Neural progenitor cell (in vitro differentiated cells): ENCODE data around the gene XPO5. TPM values are rescaled to one million over a fixed set of nuclear protein-coding genes. Genes with fewer than 3 reads are reported as not detected.

Experiments
- DNase-seq: peaks from one replicate; pipeline ENCODE4 v3.0.0-alpha.2; 2016; ENCODE audit warnings: low spot score
- H2AFZ ChIP-seq: fragments of 200-600 bp; sonication (generic); replicated peaks from 2 replicates; pipeline ENCODE4 v1.6.1; 2016; ENCODE audit warnings: antibody characterized with exemption
- H3F3A ChIP-seq: fragments of 200-600 bp; sonication (generic); 2 replicates; pipeline ENCODE4 v1.6.1; 2016; ENCODE audit warnings: antibody characterized with exemption, low read depth
- H3K27ac ChIP-seq: fragments of 200-600 bp; sonication (generic); 2 replicates; pipeline ENCODE4 v1.5.1; 2016; ENCODE audit warnings: mild to moderate bottlenecking
- H3K27me3 ChIP-seq: fragments of 200-600 bp; sonication (generic); 2 replicates; pipeline ENCODE4 v1.6.1; 2016; ENCODE audit warnings: mild to moderate bottlenecking, moderate library complexity
- H3K36me3 ChIP-seq: fragments of 200-600 bp; sonication (generic); 2 replicates; pipeline ENCODE4 v1.5.1; 2016
- H3K4me1 ChIP-seq: fragments of 200-600 bp; sonication (generic); 2 replicates; pipeline ENCODE4 v1.6.1; 2016; ENCODE audit warnings: mixed run types
- H3K4me2 ChIP-seq: fragments of 200-600 bp; sonication (generic); 2 replicates; pipeline ENCODE4 v1.6.1; 2016
- H3K4me3 ChIP-seq: fragments of 200-600 bp; sonication (generic); 2 replicates; pipeline ENCODE4 v1.5.1; 2016
- H3K79me2 ChIP-seq: fragments of 200-600 bp; sonication (generic); 2 replicates; pipeline ENCODE4 v1.6.1; 2016; ENCODE audit warnings: low read depth
- H3K9ac ChIP-seq: fragments of 200-600 bp; sonication (generic); 2 replicates; pipeline ENCODE4 v1.6.1; 2016
- H3K9me3 ChIP-seq: fragments of 200-600 bp; sonication (generic); 2 replicates; pipeline ENCODE4 v1.5.1; 2016; ENCODE audit warnings: low read depth
- H4K20me1 ChIP-seq: fragments of 200-600 bp; sonication (generic); 2 replicates; pipeline ENCODE4 v1.6.1; 2016; ENCODE audit warnings: low read depth
- H3K27ac Mint-ChIP-seq: 3 replicates; pipeline ENCODE4 v1.8.0; 2021; ENCODE audit warnings: mixed read lengths
- H3K27me3 Mint-ChIP-seq: 2 replicates; pipeline ENCODE4 v1.8.0; 2022; ENCODE audit warnings: low read depth, mild to moderate bottlenecking, inconsistent platforms, moderate library complexity, mixed read lengths; ENCODE audit not compliant: insufficient read depth
- H3K36me3 Mint-ChIP-seq: 3 replicates; pipeline ENCODE4 v1.8.0; 2021; ENCODE audit warnings: mixed read lengths
- H3K4me1 Mint-ChIP-seq: 3 replicates; pipeline ENCODE4 v1.8.0; 2021; ENCODE audit warnings: mixed read lengths
- H3K4me3 Mint-ChIP-seq: 3 replicates; pipeline ENCODE4 v1.8.0; 2021; ENCODE audit warnings: mild to moderate bottlenecking, moderate library complexity, mixed read lengths
- H3K9me3 Mint-ChIP-seq: 3 replicates; pipeline ENCODE4 v1.8.0; 2020; ENCODE audit warnings: mixed read lengths
- CTCF ChIP-seq: fragments of 200-600 bp; sonication (generic); IDR thresholded peaks from 2 replicates; pipeline ENCODE4 v1.5.1; 2017; ENCODE audit warnings: antibody characterized with exemption, mild to moderate bottlenecking
- EZH2 ChIP-seq: fragments of 200-600 bp; sonication (generic); IDR thresholded peaks from 2 replicates; pipeline ENCODE4 v1.6.1; 2017; ENCODE audit warnings: antibody characterized with exemption, mild to moderate bottlenecking, moderate library complexity
- EZH2phosphoT487 ChIP-seq: fragments of 200-600 bp; sonication (generic); IDR thresholded peaks from 2 replicates; pipeline ENCODE4 v1.6.1; 2017; ENCODE audit warnings: antibody characterized with exemption
- total RNA-seq: library from RNA; depleted of rRNA; stranded (reverse); fragments of >200 nt; gene quantifications from 2 replicates; pipeline ENCODE4 v1.2.3, GENCODE V29; 2015; ENCODE audit warnings: low replicate concordance

The XPO5 gene
- total RNA-seq, 1 donor from 2014 or later: 65.0 TPM

GRCh38 chr6:43547222-43547621 lies 28.6 kb downstream of the XPO5 start:
- no peaks in the 10 kb centered on the region for H3K27me3 ChIP-seq
- H2AFZ ChIP-seq: no peak overlapping the region
- DNase-seq: no peak
- H3K27ac Mint-ChIP-seq: no peak overlapping the region
- no peak overlapping the region for H3K4me2 ChIP-seq
- no peak overlapping the region for H3K4me3 ChIP-seq
- H3K9me3 ChIP-seq: no peaks in the 10 kb centered on the region
- TF ChIP-seq CTCF (no peak), EZH2 (no peak), EZH2phosphoT487 (no peak)
- peaks cover 28% of the 10 kb centered on the region for H3K36me3 Mint-ChIP-seq
- no peak overlapping the region for H3K9ac ChIP-seq
- no peaks in the 10 kb centered on the region for H3K27me3 Mint-ChIP-seq
- H4K20me1 ChIP-seq: no peaks in the 10 kb centered on the region
- no peaks in the 10 kb centered on the region for H3K79me2 ChIP-seq
- no peaks in the 10 kb centered on the region for H3F3A ChIP-seq
- peaks cover 48% of the 10 kb centered on the region for H3K36me3 ChIP-seq
- no peak overlapping the region for H3K4me3 Mint-ChIP-seq
- H3K4me1 ChIP-seq: no peaks in the 10 kb centered on the region
- H3K4me1 Mint-ChIP-seq: no peaks in the 10 kb centered on the region
- H3K9me3 Mint-ChIP-seq: no peaks in the 10 kb centered on the region
- H3K27ac ChIP-seq: no peak overlapping the region

- Mint-ChIP-seq H3K4me1 (no peaks in the 10 kb centered on the region), H3K9me3 (no peaks in the 10 kb centered on the region), H3K27me3 (no peaks in the 10 kb centered on the region), H3K27ac (no peak overlapping the region), H3K4me3 (no peak overlapping the region), H3K36me3 (peaks cover 30% of the 10 kb centered on the region)
- H3K36me3 ChIP-seq: peaks cover 43% of the 10 kb centered on the region
- DNase-seq: no peak
- H2AFZ ChIP-seq: no peak overlapping the region
- H3K4me3 ChIP-seq: no peak overlapping the region
- H3K27ac ChIP-seq: no peak overlapping the region
- H3K79me2 ChIP-seq: no peaks in the 10 kb centered on the region
- TF ChIP-seq CTCF (no peak), EZH2 (no peak), EZH2phosphoT487 (no peak)
- no peaks in the 10 kb centered on the region for H3K27me3 ChIP-seq
- H3F3A ChIP-seq: no peaks in the 10 kb centered on the region
- H3K9ac ChIP-seq: no peak overlapping the region
- no peaks in the 10 kb centered on the region for H3K4me1 ChIP-seq
- H3K9me3 ChIP-seq: no peaks in the 10 kb centered on the region
- no peaks in the 10 kb centered on the region for H4K20me1 ChIP-seq
- H3K4me2 ChIP-seq: no peak overlapping the region
These were observed 31.4 kb downstream of the XPO5 start for GRCh38 chr6:43544461-43544860.

- H3K9me3 Mint-ChIP-seq: no peaks in the 10 kb centered on the region
- Histone ChIP-seq H3K9me3 (no peaks in the 10 kb centered on the region), H4K20me1 (no peaks in the 10 kb centered on the region), H3K4me2 (no peak overlapping the region), H3K4me3 (no peak overlapping the region), H3K27ac (no peak overlapping the region), H2AFZ (no peak overlapping the region), H3K4me1 (no peaks in the 10 kb centered on the region), H3K36me3 (peaks cover 32% of the 10 kb centered on the region), H3F3A (no peaks in the 10 kb centered on the region), H3K27me3 (no peaks in the 10 kb centered on the region), H3K79me2 (no peaks in the 10 kb centered on the region), H3K9ac (no peak overlapping the region)
- no peaks in the 10 kb centered on the region for H3K4me1 Mint-ChIP-seq
- peaks cover 26% of the 10 kb centered on the region for H3K36me3 Mint-ChIP-seq
- DNase-seq: no peak
- no peak for TF ChIP-seq EZH2phosphoT487
- TF ChIP-seq EZH2: no peak
- TF ChIP-seq CTCF: no peak
- no peaks in the 10 kb centered on the region for H3K27me3 Mint-ChIP-seq
- no peak overlapping the region for H3K27ac Mint-ChIP-seq
- H3K4me3 Mint-ChIP-seq: no peak overlapping the region
These were observed 33.9 kb downstream of the XPO5 start for GRCh38 chr6:43541774-43542471.
